Measurements from ENCODE around the gene SLC26A4. TPM values are rescaled to one million over a fixed set of nuclear protein-coding genes. Genes with fewer than 3 reads are reported as not detected.
A peak's percentile ranks its signal among the peaks of the same experiment; 100 is the strongest.

Gene SLC26A4
- total and polyA plus RNA-seq, 9 of the 15 experiments (the other 6 are each of a cell fraction or from before 2014, with no cell fraction given): 0.09 to 1.2 (median 0.33) TPM

- TF ChIP-seq TSHZ1 (CRISPR knock-in tag; IDR thresholded peaks at IDR 0.05) (no peak), RUNX1 (IDR thresholded peaks at IDR 0.05; ENCODE audit: low read depth) (no peak), NCOA4 (IDR thresholded peaks at IDR 0.05; ENCODE audit: partially characterized antibody) (no peak), VEZF1 (CRISPR knock-in tag; IDR thresholded peaks at IDR 0.05) (peak; percentile 76; the same call in 1 of the 2 replicates), ZNF699 (CRISPR knock-in tag; IDR thresholded peaks at IDR 0.05; ENCODE audit: insufficient replicate concordance) (no peak), BRD4 (IDR thresholded peaks at IDR 0.05) (no peak; the same call in none of the 2 replicates), HBP1 (CRISPR knock-in tag; IDR thresholded peaks at IDR 0.05) (no peak), SOX6 (IDR thresholded peaks at IDR 0.05) (peak; percentile 74), ZEB2 (IDR thresholded peaks at IDR 0.05) (no peak; the same call in 1 of the 2 replicates), TAL1 (IDR thresholded peaks at IDR 0.05) (no peak), PHB (CRISPR knock-in tag; IDR thresholded peaks at IDR 0.05) (no peak), HDAC6 (IDR thresholded peaks at IDR 0.05; ENCODE audit: low read depth, low read length) (no peak), PTRF (tag; IDR thresholded peaks at IDR 0.05) (no peak), ZNF766 (CRISPR knock-in tag; conservative IDR thresholded peaks at IDR 0.05) (no peak), YY1 (IDR thresholded peaks at IDR 0.05; ENCODE audit: borderline replicate concordance in 1 of 3, control insufficient read depth in 1 of 3, extremely low read depth in 1 of 3, insufficient read depth in 3 of 3, insufficient read length in 1 of 3, insufficient replicate concordance in 2 of 3, low read depth in 1 of 3, low read length in 2 of 3) (peak in 2 of 3 experiments; percentile 78 to 88), SLC30A9 (CRISPR knock-in tag; IDR thresholded peaks at IDR 0.05) (no peak), ZSCAN29 (IDR thresholded peaks at IDR 0.05) (no peak), ZNF717 (CRISPR knock-in tag; IDR thresholded peaks at IDR 0.05) (no peak), ZNF695 (CRISPR knock-in tag; IDR thresholded peaks at IDR 0.05) (no peak), NFIX (CRISPR knock-in tag; IDR thresholded peaks at IDR 0.05; ENCODE audit: low read depth) (no peak), ATF2 (CRISPR knock-in tag; IDR thresholded peaks at IDR 0.05) (no peak), C11orf30 (IDR thresholded peaks at IDR 0.05; ENCODE audit: low read depth) (peak; percentile 98)
Observed at GRCh38 chr7:107743567-107744344, 83.1 kb downstream of the SLC26A4 start, which contains the start of gene CBLL1 (continued).
